Retinal pigment epithelial cell (primary cell): ENCODE results near the gene PPP1R12C.
"Not testable (repeated sequence)": the region's sequence is repeated elsewhere in the genome, so short reads cannot be mapped to it uniquely, and the experiment has no call there.

ENCODE experiments used
- DNase-seq: peaks from one replicate; pipeline ENCODE4 v3.0.0-alpha.2; 2010; ENCODE audit warnings: low read depth
- H3K4me3 ChIP-seq: 2 replicates; pipeline ENCODE4 v1.5.1; 2011; ENCODE audit warnings: mild to moderate bottlenecking, low read length, control low read depth, moderate library complexity
- CTCF ChIP-seq: conservative IDR thresholded peaks from 2 replicates; pipeline ENCODE4 v1.5.1; 2011; ENCODE audit warnings: low read depth, low read length, control low read depth, inconsistent platforms

The PPP1R12C gene

GRCh38 chr19:55062735-55063491 is 54.5 kb downstream of the PPP1R12C start, which contains the start of gene RDH13:
TSS of gene RDH13 (minus strand) at chr19:55063148. CDS start at chr19:55063032, 116 bp downstream.
- peak within 1 kb of the TSS; percentile 66 for H3K4me3 ChIP-seq
- no peak for TF ChIP-seq CTCF
- DNase-seq = peak; percentile 76

- not testable (repeated sequence) for DNase-seq, H3K4me3 ChIP-seq
Measured at GRCh38 chr19:55060287-55060686, 57.1 kb downstream of the PPP1R12C start.

- no peak for TF ChIP-seq CTCF
- H3K4me3 ChIP-seq = no peak overlapping the region
- no peak for DNase-seq
Measured at GRCh38 chr19:55058781-55059610, 58.4 kb downstream of the PPP1R12C start.

GRCh38 chr19:55056827-55057226 is 60.6 kb downstream of the PPP1R12C start:
- TF ChIP-seq CTCF = no peak
- DNase-seq = no peak
- no peak overlapping the region for H3K4me3 ChIP-seq

- TF ChIP-seq CTCF = no peak
- DNase-seq = no peak
- H3K4me3 ChIP-seq = no peak overlapping the region
Measured at GRCh38 chr19:55053735-55054134, 63.7 kb downstream of the PPP1R12C start.

GRCh38 chr19:55050749-55051532 is 66.5 kb downstream of the PPP1R12C start:
- no peak overlapping the region for H3K4me3 ChIP-seq
- TF ChIP-seq CTCF = no peak
- no peak for DNase-seq

- no peak overlapping the region for H3K4me3 ChIP-seq
- TF ChIP-seq CTCF = no peak
- no peak for DNase-seq
Measured at GRCh38 chr19:55048446-55048845, 69.0 kb downstream of the PPP1R12C start.
